Karpas-422 (cell line): ENCODE results near the gene FGF23. TPM values are rescaled to one million over a fixed set of nuclear protein-coding genes. Genes with fewer than 3 reads are reported as not detected.
A peak's percentile ranks its signal among the peaks of the same experiment; 100 is the strongest.

Source experiments
- DNase-seq: peaks from one replicate; pipeline ENCODE4 v3.0.0-alpha.2; 2015
- H2AFZ ChIP-seq: fragments of 200-600 bp; sonication (generic); 2 replicates; pipeline ENCODE4 v1.6.1; 2014; ENCODE audit warnings: antibody characterized with exemption, low read length, mixed read lengths
- H3K27ac ChIP-seq: fragments of 200-600 bp; sonication (generic); 2 replicates; pipeline ENCODE4 v1.5.1; 2014; ENCODE audit warnings: mild to moderate bottlenecking, low read length, moderate library complexity
- H3K27me3 ChIP-seq: fragments of 200-600 bp; sonication (generic); 2 replicates; pipeline ENCODE4 v1.6.1; 2014; ENCODE audit warnings: low read length, mixed read lengths
- H3K36me3 ChIP-seq: fragments of 200-600 bp; sonication (generic); 2 replicates; pipeline ENCODE4 v1.6.1; 2014; ENCODE audit warnings: low read length, mixed read lengths; ENCODE audit not compliant: insufficient read depth
- H3K4me1 ChIP-seq: fragments of 200-600 bp; sonication (generic); 2 replicates; pipeline ENCODE4 v1.6.1; 2014; ENCODE audit warnings: mild to moderate bottlenecking, low read length, mixed read lengths
- H3K4me2 ChIP-seq: fragments of 200-600 bp; sonication (generic); 2 replicates; pipeline ENCODE4 v1.6.1; 2014; ENCODE audit warnings: low read length, low read depth, mild to moderate bottlenecking; ENCODE audit not compliant: poor library complexity, severe bottlenecking
- H3K4me3 ChIP-seq: fragments of 200-600 bp; sonication (generic); 2 replicates; pipeline ENCODE4 v1.5.1; 2014; ENCODE audit warnings: mild to moderate bottlenecking, antibody characterized with exemption, low read length, mixed read lengths
- H3K79me2 ChIP-seq: fragments of 200-600 bp; sonication (generic); 2 replicates; pipeline ENCODE4 v1.6.1; 2014; ENCODE audit warnings: mild to moderate bottlenecking, low read length, mixed read lengths
- H3K9ac ChIP-seq: fragments of 200-600 bp; sonication (generic); 2 replicates; pipeline ENCODE4 v1.6.0; 2014; ENCODE audit warnings: low read length
- H3K9me2 ChIP-seq: fragments of 200-600 bp; sonication (generic), shearing (Covaris generic); replicated peaks from 2 replicates; pipeline ENCODE4 v1.6.0; 2014; ENCODE audit warnings: mild to moderate bottlenecking, low read length, moderate library complexity; ENCODE audit not compliant: insufficient read depth
- H3K9me3 ChIP-seq: fragments of 300-700, 200-600 bp; sonication (generic); 2 replicates; pipeline ENCODE4 v1.6.1; 2014; ENCODE audit warnings: low read length, mixed read lengths
- H4K20me1 ChIP-seq: fragments of 200-600 bp; sonication (generic); 2 replicates; pipeline ENCODE4 v1.6.1; 2014; ENCODE audit warnings: mild to moderate bottlenecking, antibody characterized with exemption, low read length, low read depth; ENCODE audit not compliant: insufficient read depth
- total RNA-seq: library from RNA; depleted of rRNA; stranded (reverse); fragments of >200 nt; shearing (Covaris generic); gene quantifications from 2 replicates; pipeline ENCODE4 v1.2.3, GENCODE V29; 2014; ENCODE audit warnings: low replicate concordance

Gene FGF23
- total RNA-seq, 1 experiment from 2014 or later = not detected

DNA sequence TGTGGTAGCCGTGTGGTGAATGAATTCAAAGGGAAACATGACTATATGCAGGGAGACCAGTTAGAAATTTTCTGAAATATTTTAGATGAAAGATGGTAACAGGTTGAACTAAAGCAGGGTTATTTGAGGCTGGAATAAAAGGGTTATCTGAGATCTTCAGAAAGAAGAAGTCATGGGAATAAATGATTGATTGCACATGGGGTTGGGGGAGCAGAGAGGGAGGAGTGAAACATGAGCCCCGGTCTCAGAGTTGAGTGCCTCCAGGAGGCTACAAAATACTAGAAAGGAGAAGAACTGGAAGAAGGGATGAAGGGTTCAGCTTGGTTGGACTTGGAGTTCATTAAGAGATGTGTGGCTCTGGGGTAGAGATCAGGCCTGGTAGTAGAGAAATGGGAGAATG is 16.3 kb upstream of the FGF23 start:
- Histone ChIP-seq H3K4me2 (no peak overlapping the region), H3K27ac (no peak overlapping the region), H2AFZ (no peak overlapping the region), H3K27me3 (no peaks in the 10 kb centered on the region), H3K9me2 (no peaks in the 10 kb centered on the region), H3K79me2 (no peaks in the 10 kb centered on the region), H3K9ac (no peak overlapping the region), H3K4me1 (no peaks in the 10 kb centered on the region), H3K9me3 (no peaks in the 10 kb centered on the region), H3K36me3 (no peaks in the 10 kb centered on the region), H4K20me1 (no peaks in the 10 kb centered on the region), H3K4me3 (no peak overlapping the region)
- DNase-seq = no peak

DNA sequence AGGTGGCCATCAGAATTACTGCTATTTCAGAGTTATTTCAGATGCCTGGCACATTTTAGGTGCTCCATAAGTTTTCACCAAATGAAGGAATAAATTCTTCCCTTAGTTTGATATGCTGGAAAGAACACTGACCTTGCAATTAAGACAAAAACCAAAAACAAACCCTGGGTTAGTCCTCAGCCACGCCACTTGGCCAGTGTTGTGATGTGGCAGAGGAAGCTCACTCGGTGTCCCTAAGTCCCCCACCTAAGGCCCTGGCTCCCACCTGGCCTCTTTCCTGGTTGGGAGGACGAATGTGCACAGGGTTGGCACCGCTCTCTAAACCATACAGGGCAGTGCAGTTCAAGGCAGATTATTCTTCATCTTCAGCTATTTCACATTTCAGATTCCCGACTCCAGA is 13.7 kb upstream of the FGF23 start:
- no peaks in the 10 kb centered on the region for H3K4me1 ChIP-seq
- no peak overlapping the region for H3K27ac ChIP-seq
- no peak overlapping the region for H3K4me3 ChIP-seq
- no peak overlapping the region for H2AFZ ChIP-seq
- H3K9me3 ChIP-seq = no peaks in the 10 kb centered on the region
- no peak for DNase-seq
- H3K4me2 ChIP-seq = no peak overlapping the region
- H4K20me1 ChIP-seq = no peaks in the 10 kb centered on the region
- no peaks in the 10 kb centered on the region for H3K79me2 ChIP-seq
- H3K9ac ChIP-seq = no peak overlapping the region
- H3K27me3 ChIP-seq = no peaks in the 10 kb centered on the region
- no peaks in the 10 kb centered on the region for H3K36me3 ChIP-seq
- no peaks in the 10 kb centered on the region for H3K9me2 ChIP-seq

DNA sequence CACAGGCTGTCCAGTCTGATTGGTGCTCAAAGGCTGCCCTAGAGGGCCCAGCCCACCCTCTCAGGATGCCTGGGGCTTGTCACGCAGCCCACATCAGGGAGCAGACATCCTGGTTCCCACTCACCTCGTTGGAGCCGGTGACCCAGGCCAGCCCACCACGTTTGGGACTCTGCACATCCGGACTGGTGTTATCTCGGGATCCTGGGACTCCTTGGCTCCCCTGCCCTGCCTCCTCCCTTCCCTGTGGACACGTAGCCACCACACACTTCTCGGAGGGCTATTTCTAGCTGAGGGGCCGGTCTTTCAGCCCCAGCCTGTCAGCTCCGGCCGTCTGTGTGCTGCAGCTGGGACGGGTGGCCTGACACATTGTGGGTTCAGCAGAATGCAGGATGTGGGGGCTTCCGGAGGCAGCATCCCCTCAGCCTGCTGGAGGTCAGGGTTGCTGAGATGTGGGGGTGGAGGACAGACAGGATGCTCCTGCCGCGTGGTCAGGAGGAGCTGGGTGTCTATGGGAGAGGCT is 12.8 kb upstream of the FGF23 start:
- Histone ChIP-seq H3K4me3 (no peak overlapping the region), H3K4me1 (no peaks in the 10 kb centered on the region), H3K9me2 (no peaks in the 10 kb centered on the region), H3K9me3 (no peaks in the 10 kb centered on the region), H2AFZ (no peak overlapping the region), H3K36me3 (no peaks in the 10 kb centered on the region), H3K27ac (no peak overlapping the region), H3K79me2 (no peaks in the 10 kb centered on the region), H3K4me2 (no peak overlapping the region), H3K27me3 (no peaks in the 10 kb centered on the region), H4K20me1 (no peaks in the 10 kb centered on the region), H3K9ac (no peak overlapping the region)
- DNase-seq = no peak

DNA sequence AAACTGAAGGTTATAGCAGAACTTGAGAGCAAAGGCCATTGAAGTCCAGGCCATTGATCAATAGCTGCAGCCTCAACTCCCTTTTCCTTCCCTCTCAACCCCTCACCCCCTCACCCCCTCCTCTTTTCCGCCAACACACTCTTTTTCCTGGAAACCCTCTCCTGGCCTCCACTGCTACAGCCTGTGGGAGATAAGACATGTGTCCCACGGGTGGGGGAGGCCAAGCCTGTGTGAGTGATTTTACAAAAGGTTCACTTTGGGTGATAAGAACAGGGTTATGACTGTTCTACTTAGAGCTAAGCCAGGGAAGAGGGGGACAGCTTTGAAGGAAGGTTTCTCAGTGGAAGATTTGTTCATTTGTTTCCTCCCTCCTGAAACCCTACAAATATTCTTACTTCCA is 9.2 kb upstream of the FGF23 start:
- no peaks in the 10 kb centered on the region for H3K36me3 ChIP-seq
- H3K9ac ChIP-seq = no peak overlapping the region
- H3K4me1 ChIP-seq = no peaks in the 10 kb centered on the region
- H3K27ac ChIP-seq = no peak overlapping the region
- H3K79me2 ChIP-seq = no peaks in the 10 kb centered on the region
- H4K20me1 ChIP-seq = no peaks in the 10 kb centered on the region
- no peaks in the 10 kb centered on the region for H3K9me3 ChIP-seq
- no peak for DNase-seq
- no peak overlapping the region for H2AFZ ChIP-seq
- no peaks in the 10 kb centered on the region for H3K27me3 ChIP-seq
- no peaks in the 10 kb centered on the region for H3K9me2 ChIP-seq
- H3K4me3 ChIP-seq = no peak overlapping the region
- no peak overlapping the region for H3K4me2 ChIP-seq

DNA sequence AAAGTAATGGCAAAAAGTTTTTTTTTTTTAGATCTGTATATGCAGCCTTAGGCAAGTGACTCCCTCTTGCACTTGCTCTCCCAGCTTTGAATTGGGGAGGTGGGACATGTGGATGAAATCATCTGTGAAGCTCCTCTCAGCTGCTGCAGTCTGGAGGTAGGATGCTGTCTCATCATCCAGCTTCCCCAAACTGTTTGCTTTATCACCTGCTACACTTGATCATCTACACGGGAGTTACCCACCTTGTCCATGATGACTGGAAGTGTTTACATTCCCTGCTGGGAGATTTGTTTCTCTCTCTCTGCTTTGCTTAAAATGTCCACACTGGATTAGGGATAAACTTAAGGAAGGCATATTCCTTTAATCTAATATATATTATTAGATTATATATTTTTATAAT is 8.5 kb upstream of the FGF23 start:
- Histone ChIP-seq H3K4me1 (no peaks in the 10 kb centered on the region), H3K9ac (no peak overlapping the region), H3K79me2 (no peaks in the 10 kb centered on the region), H2AFZ (no peak overlapping the region), H3K9me2 (no peaks in the 10 kb centered on the region), H3K27me3 (no peaks in the 10 kb centered on the region), H3K36me3 (no peaks in the 10 kb centered on the region), H3K4me2 (no peak overlapping the region), H3K27ac (no peak overlapping the region), H3K9me3 (no peaks in the 10 kb centered on the region), H4K20me1 (no peaks in the 10 kb centered on the region), H3K4me3 (no peak overlapping the region)
- no peak for DNase-seq

DNA sequence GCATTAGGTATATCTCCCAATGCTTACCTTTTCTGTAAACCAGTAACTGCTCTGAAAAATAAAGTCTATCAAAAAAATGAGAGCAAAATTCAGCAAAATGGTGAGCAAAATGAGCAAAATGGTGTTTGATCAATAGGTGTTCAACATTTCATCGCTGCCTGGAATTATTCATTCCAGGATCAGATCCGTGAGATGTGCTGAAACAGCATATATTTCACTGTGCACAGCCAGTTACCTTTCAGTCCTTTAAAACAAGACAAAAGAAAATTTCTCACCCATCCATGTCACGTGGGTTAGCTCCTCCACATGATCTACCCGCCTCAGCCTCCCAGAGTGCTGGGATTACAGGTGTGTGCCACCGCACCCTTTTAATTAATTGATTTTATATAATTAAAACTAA is 8.1 kb upstream of the FGF23 start:
- Histone ChIP-seq H3K36me3 (no peaks in the 10 kb centered on the region), H3K9ac (no peak overlapping the region), H3K9me2 (no peaks in the 10 kb centered on the region), H3K27me3 (no peaks in the 10 kb centered on the region), H3K4me1 (no peaks in the 10 kb centered on the region), H3K4me3 (no peak overlapping the region), H3K79me2 (no peaks in the 10 kb centered on the region), H2AFZ (no peak overlapping the region), H3K9me3 (no peaks in the 10 kb centered on the region), H4K20me1 (no peaks in the 10 kb centered on the region), H3K27ac (no peak overlapping the region), H3K4me2 (no peak overlapping the region)
- DNase-seq = no peak

DNA sequence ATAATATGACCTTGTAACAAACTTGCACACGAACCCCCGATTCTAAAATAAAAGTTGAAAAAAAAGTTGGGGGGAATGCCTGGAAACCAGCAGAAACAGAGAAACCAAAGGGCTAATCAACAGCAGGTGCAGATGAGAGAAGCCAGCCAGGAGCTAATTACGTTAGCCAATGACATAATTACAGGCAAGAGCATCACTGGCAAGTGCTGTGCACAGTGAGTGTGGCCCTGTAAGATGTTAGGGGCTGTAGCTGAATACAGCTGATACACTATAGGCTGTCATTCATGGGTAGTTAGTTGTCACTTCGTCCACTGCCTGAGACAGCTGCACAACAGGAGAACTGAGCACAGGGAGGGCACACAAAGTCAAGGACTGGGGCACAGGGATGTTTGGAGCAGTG is 7.3 kb upstream of the FGF23 start:
- Histone ChIP-seq H3K4me2 (no peak overlapping the region), H3K27ac (no peak overlapping the region), H3K4me3 (no peak overlapping the region), H3K9me2 (no peaks in the 10 kb centered on the region), H3K36me3 (no peaks in the 10 kb centered on the region), H3K9ac (no peak overlapping the region), H3K4me1 (no peaks in the 10 kb centered on the region), H4K20me1 (no peaks in the 10 kb centered on the region), H2AFZ (no peak overlapping the region), H3K9me3 (no peaks in the 10 kb centered on the region), H3K27me3 (no peaks in the 10 kb centered on the region), H3K79me2 (no peaks in the 10 kb centered on the region)
- DNase-seq = no peak

DNA sequence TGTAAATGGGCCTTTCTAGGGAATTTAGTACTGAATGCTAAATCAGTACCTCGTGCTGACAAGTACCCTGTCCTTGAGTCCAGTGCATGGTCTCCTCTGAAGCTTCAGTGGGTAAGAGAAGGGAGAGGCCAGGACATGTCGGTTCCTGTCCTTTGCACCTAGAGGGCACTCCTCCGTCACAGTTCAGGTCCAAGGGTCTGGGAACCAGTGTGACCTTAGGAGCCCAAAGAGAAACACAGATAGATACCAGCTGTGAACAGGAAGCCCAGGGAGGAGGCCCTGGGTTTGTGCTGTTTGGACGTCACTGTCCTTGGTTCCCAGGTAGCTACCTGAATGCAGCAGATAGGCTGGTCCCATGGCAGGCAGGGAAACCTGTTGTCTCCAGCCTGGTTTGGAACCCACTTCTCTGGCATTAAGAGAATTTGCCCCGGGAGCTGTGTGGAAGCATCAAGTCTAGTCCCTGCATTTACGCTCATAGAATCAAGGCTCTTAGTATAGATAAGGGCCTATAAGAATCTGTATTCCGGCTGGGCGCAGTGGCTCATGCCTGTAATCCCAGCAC is 3.9 kb upstream of the FGF23 start:
- Histone ChIP-seq H3K9me3 (no peaks in the 10 kb centered on the region), H3K4me1 (no peaks in the 10 kb centered on the region), H3K79me2 (no peaks in the 10 kb centered on the region), H3K27me3 (no peaks in the 10 kb centered on the region), H3K4me2 (no peak overlapping the region), H2AFZ (no peak overlapping the region), H3K27ac (no peak overlapping the region), H4K20me1 (no peaks in the 10 kb centered on the region), H3K4me3 (no peak overlapping the region), H3K9ac (no peak overlapping the region), H3K36me3 (no peaks in the 10 kb centered on the region), H3K9me2 (no peaks in the 10 kb centered on the region)
- DNase-seq = peak; percentile 54

DNA sequence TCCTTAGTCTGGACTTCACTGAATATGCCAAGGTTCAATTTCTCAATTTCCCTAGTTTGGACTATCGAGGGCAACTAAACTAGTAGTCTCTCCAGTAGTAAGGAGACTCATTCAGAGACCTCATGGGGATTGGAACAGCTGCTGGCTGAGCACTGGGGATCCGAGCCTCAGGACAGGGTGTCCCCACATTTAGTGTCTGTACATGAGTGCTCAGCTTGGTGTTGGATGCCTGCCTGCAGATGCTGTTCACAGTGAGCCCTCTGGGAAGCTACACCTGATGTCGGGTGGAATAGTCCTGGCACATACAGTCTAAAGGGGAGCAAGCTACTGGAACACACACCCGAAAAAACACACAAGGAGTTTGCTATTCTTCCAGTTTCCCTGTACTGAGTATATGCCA is 820 bp upstream of the FGF23 start:
- H3K4me3 ChIP-seq = no peak overlapping the region
- H3K4me2 ChIP-seq = no peak overlapping the region
- no peaks in the 10 kb centered on the region for H3K4me1 ChIP-seq
- no peaks in the 10 kb centered on the region for H3K79me2 ChIP-seq
- H3K9ac ChIP-seq = no peak overlapping the region
- H3K27ac ChIP-seq = no peak overlapping the region
- no peaks in the 10 kb centered on the region for H3K36me3 ChIP-seq
- no peaks in the 10 kb centered on the region for H3K9me2 ChIP-seq
- DNase-seq = no peak
- no peaks in the 10 kb centered on the region for H4K20me1 ChIP-seq
- no peaks in the 10 kb centered on the region for H3K27me3 ChIP-seq
- H3K9me3 ChIP-seq = no peaks in the 10 kb centered on the region
- H2AFZ ChIP-seq = no peak overlapping the region
